ENCODE results near the gene HS3ST1. TPM values are rescaled to one million over a fixed set of nuclear protein-coding genes. Genes with fewer than 3 reads are reported as not detected.
A peak's percentile ranks its signal among the peaks of the same experiment; 100 is the strongest.
"Not testable (repeated sequence)": the region's sequence is repeated elsewhere in the genome, so short reads cannot be mapped to it uniquely, and the experiment has no call there.

The HS3ST1 gene
- total RNA-seq, 1 experiment from 2014 or later = 1.3 TPM

- in situ Hi-C loops (cut with HindIII; ENCODE audit: low pct_unique_long_range_greater_than_20kb, low sequenced_read_pairs) = no loop called here
Measured at GRCh38 chr4:11416071-11416766, 12.5 kb downstream of the HS3ST1 start.

GRCh38 chr4:11415409-11416070 lies 13.2 kb downstream of the HS3ST1 start:
- no peak for DNase-seq (ENCODE audit: low read depth, low spot score)
- in situ Hi-C loops (cut with HindIII; ENCODE audit: low pct_unique_long_range_greater_than_20kb, low sequenced_read_pairs) = no loop called here

More at GRCh38 chr4:11416071-11416766, 12.5 kb downstream of the HS3ST1 start:
- no peak for DNase-seq (ENCODE audit: low read depth, low spot score)

GRCh38 chr4:11412211-11412610 lies 16.5 kb downstream of the HS3ST1 start:
- in situ Hi-C loops (cut with HindIII; ENCODE audit: low pct_unique_long_range_greater_than_20kb, low sequenced_read_pairs) = no loop called here
- no peak for DNase-seq (ENCODE audit: low read depth, low spot score)

- DNase-seq (ENCODE audit: low read depth, low spot score) = no peak
- in situ Hi-C loops (cut with HindIII; ENCODE audit: low pct_unique_long_range_greater_than_20kb, low sequenced_read_pairs) = no loop called here
Measured at GRCh38 chr4:11409632-11410031, 19.1 kb downstream of the HS3ST1 start.

- no peak for DNase-seq (ENCODE audit: low read depth, low spot score)
- in situ Hi-C loops (cut with HindIII; ENCODE audit: low pct_unique_long_range_greater_than_20kb, low sequenced_read_pairs) = no loop called here
Measured at GRCh38 chr4:11408233-11408967, 20.3 kb downstream of the HS3ST1 start.

- in situ Hi-C loops (cut with HindIII; ENCODE audit: low pct_unique_long_range_greater_than_20kb, low sequenced_read_pairs) = no loop called here
- no peak for DNase-seq (ENCODE audit: low read depth, low spot score)
Measured at GRCh38 chr4:11407551-11407950, 21.1 kb downstream of the HS3ST1 start.

- in situ Hi-C loops (cut with HindIII; ENCODE audit: low pct_unique_long_range_greater_than_20kb, low sequenced_read_pairs) = no loop called here
- no peak for DNase-seq (ENCODE audit: low read depth, low spot score)
Measured at GRCh38 chr4:11404431-11404830, 24.3 kb downstream of the HS3ST1 start.

- no peak for DNase-seq (ENCODE audit: low read depth, low spot score)
- in situ Hi-C loops (cut with HindIII; ENCODE audit: low pct_unique_long_range_greater_than_20kb, low sequenced_read_pairs) = no loop called here
Measured at GRCh38 chr4:11402192-11402591, 26.5 kb downstream of the HS3ST1 start.

- in situ Hi-C loops (cut with HindIII; ENCODE audit: low pct_unique_long_range_greater_than_20kb, low sequenced_read_pairs) = no loop called here
- no peak for DNase-seq (ENCODE audit: low read depth, low spot score)
Measured at GRCh38 chr4:11399461-11399971, 29.2 kb downstream of the HS3ST1 start.

- in situ Hi-C loops (cut with HindIII; ENCODE audit: low pct_unique_long_range_greater_than_20kb, low sequenced_read_pairs) = no loop called here
- peak; percentile 20 for DNase-seq (ENCODE audit: low read depth, low spot score)
Measured at GRCh38 chr4:11397819-11398610, 30.7 kb downstream of the HS3ST1 start.

- in situ Hi-C loops (cut with HindIII; ENCODE audit: low pct_unique_long_range_greater_than_20kb, low sequenced_read_pairs) = no loop called here
- no peak for DNase-seq (ENCODE audit: low read depth, low spot score)
Measured at GRCh38 chr4:11397146-11397545, 31.5 kb downstream of the HS3ST1 start.

- no peak for DNase-seq (ENCODE audit: low read depth, low spot score)
- in situ Hi-C loops (cut with HindIII; ENCODE audit: low pct_unique_long_range_greater_than_20kb, low sequenced_read_pairs) = no loop called here
Measured at GRCh38 chr4:11393551-11393950, 35.1 kb downstream of the HS3ST1 start.

- in situ Hi-C loops (cut with HindIII; ENCODE audit: low pct_unique_long_range_greater_than_20kb, low sequenced_read_pairs); DNase-seq (ENCODE audit: low read depth, low spot score): not testable (repeated sequence)
Measured at GRCh38 chr4:11384072-11384471, 44.6 kb downstream of the HS3ST1 start.

GRCh38 chr4:11376571-11376970 lies 52.1 kb downstream of the HS3ST1 start:
- DNase-seq (ENCODE audit: low read depth, low spot score) = no peak
- in situ Hi-C loops (cut with HindIII; ENCODE audit: low pct_unique_long_range_greater_than_20kb, low sequenced_read_pairs) = no loop called here

- in situ Hi-C loops (cut with HindIII; ENCODE audit: low pct_unique_long_range_greater_than_20kb, low sequenced_read_pairs) = no loop called here
- no peak for DNase-seq (ENCODE audit: low read depth, low spot score)
Measured at GRCh38 chr4:11376146-11376545, 52.5 kb downstream of the HS3ST1 start.

GRCh38 chr4:11368701-11369115 lies 60.0 kb downstream of the HS3ST1 start:
- DNase-seq (ENCODE audit: low read depth, low spot score) = no peak
- in situ Hi-C loops (cut with HindIII; ENCODE audit: low pct_unique_long_range_greater_than_20kb, low sequenced_read_pairs) = no loop called here

- in situ Hi-C loops (cut with HindIII; ENCODE audit: low pct_unique_long_range_greater_than_20kb, low sequenced_read_pairs) = no loop called here
- DNase-seq (ENCODE audit: low read depth, low spot score) = peak; percentile 99
Measured at GRCh38 chr4:11367371-11367770, 61.3 kb downstream of the HS3ST1 start.

- DNase-seq (ENCODE audit: low read depth, low spot score) = no peak
- in situ Hi-C loops (cut with HindIII; ENCODE audit: low pct_unique_long_range_greater_than_20kb, low sequenced_read_pairs) = no loop called here
Measured at GRCh38 chr4:11366859-11367258, 61.8 kb downstream of the HS3ST1 start.
